ENCODE measurements around the gene SPOCD1.

Gene SPOCD1

DNA sequence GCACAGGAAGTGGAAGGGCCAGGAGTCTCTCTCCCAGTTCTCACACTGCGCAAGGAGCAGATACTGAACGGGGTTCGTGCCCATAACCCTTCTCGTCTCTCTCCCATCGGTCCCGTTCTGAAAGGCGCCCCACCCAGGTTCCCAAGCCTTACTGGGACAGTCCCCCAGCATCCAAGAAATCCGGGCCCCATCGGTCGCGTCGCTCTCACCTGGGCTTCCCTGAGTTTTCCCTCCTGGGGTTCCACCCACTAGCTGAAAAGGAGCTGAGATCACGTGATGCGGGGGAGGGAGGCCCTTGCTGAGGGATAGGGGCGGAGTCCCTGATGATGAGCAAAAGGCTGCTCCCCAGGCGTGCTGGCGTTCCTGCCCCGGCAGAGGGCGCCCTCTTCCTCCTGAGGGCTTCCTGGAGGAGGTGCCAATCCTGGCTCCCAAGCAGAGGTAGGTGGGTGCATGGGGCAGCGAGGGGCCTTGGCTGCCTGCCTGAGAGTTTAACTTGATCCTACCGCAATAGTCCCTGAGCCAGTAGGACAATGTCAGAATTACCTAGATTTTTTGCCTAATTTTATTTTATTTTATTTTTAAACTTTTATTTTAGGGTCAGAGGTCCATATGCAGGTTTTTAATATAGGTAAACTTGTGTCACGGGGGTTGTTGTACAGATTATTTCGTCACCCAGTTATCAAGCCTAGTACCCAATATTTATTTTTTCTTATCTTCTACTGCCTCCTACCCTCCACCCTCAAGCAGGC lies at the start of gene SPOCD1:
Gene SPOCD1, minus strand, starts transcription at position 271 of the 749 bp plus-strand sequence. CDS start 689 bp downstream, outside the sequence.
- DNase-seq, result peak; percentile 74

DNA sequence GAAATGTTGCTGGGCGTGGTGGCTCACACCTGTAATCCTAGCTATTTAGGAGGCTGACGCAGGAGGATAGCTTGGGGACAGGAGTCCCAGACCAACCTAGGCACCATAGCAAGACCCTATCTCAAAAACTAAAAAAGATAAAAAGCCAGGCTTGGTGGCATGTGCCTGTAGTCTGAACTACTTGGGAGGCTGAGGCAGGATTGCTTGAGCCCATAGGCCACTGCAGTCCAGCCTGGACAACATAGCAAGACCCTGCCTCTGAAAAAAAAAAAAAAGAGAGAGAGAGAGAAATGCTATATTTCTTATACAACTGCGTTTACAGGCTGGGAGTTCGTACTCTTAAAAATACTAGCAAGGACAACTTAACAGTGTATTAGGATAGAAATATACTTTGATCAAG lies 46.2 kb upstream of the SPOCD1 start:
- DNase-seq, result no peak

DNA sequence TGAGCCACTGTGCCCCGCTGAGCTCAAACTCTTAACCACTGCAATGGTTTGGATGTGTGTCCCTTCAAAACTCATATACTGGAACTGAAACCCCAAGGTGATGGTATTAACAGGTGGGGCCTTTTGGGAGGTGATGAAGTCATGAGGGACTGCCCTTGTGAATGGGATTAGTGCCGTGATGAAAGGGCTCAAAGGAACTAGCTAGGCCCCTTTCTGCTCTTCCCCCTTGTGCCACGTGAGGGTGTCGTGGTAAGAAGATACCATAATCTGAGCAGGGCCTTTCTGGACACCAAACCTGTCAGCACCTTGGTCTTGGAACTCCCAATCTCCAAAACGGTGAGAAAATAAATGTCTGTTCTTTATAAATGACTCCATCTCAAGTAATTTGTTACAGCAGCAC lies 45.5 kb upstream of the SPOCD1 start:
- no peak for DNase-seq

DNA sequence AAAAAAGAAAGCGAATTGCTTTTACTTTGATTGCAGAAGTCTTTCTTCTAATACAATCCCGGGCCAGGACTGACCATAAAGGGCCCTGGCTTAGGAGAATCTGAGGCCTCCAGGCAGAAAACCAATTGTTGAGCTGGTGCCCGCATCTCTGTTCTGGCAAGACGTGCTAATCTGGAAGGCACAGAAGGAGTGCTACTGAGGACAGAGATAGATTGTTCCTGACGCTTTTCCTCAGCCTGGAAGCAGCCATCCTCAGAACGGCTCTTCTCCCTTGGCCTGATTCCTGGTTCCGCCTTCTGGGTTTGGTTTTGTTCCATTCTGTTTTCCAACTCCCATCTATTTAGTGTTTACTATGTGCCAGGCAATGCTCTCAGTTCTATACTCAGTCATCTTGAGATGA lies 44.8 kb upstream of the SPOCD1 start:
- DNase-seq, result no peak

DNA sequence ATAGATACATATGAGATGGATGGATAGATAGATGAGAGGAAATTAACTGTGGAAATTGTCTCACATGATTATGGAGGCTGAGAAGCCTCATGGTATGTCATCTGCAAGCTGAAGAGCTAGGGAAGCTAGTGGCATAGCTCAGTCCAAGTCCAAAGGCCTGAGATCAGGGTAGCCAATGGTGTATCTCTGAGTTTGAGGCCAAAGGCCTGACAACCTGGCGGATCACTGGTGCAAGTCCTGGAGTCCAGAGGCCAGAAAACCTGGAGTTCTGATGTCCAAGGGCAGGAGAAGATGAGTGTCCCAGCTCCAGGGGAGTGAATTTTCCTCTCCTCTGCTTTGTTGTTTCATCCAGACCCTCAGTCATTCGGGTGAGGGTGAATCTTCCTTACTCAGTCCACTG lies 43.9 kb upstream of the SPOCD1 start:
- DNase-seq, result no peak

DNA sequence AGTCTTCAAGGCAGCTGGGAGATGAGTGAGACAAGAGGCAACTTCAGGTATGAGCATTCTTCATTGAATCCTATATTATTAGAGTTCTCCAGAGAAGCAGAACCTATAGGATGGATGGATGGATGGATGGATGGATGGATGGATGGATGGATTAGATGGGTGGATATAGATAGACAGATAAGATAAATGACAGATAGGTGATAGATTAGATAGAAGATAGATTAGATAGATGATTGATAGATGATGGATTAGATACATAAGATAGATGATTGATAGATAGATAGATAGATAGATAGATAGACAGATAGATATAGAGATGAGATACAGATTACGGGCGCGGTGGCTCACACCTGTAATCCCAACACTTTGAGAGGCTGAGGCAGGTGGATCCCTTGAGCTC lies 43.2 kb upstream of the SPOCD1 start:
- DNase-seq, result no peak

DNA sequence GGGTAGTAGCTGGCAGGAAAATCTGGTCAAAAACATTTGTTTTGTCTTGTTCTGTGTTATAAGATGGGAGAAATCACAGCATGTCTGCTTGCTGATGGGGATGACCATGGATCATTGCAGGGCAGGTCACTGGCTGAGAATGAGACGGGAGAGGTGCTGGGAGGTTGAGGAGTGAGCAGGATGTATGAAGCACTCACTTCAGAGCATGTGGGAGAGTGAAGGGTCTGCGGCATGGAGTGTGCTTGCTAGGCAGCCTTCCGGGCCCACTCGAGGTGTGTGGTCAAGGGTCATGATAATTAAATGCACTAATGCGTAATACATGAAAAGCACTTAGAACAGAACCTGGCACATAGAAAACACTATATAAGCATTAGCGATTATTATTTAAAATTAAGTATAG lies 42.0 kb upstream of the SPOCD1 start:
- no peak for DNase-seq

DNA sequence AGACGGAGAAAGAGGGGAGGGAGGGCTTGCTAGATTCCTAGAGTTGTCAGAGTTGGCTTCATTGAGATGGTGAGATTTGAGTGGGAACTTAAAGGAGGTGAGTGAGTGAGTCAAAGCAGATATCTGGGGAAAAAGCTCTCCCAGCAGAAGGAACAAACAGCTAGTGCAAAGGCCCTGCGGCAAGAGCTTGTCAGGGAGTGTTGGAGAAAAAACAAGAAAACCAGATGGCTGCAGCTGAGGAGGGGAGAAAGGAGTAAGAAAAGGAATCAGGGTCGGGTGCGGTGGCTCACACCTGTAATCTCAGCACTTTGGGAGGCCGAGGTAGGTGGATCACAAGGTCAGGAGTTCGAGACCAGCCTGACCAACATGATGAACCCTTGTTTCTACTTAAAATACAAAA lies 40.3 kb upstream of the SPOCD1 start:
- no peak for DNase-seq

DNA sequence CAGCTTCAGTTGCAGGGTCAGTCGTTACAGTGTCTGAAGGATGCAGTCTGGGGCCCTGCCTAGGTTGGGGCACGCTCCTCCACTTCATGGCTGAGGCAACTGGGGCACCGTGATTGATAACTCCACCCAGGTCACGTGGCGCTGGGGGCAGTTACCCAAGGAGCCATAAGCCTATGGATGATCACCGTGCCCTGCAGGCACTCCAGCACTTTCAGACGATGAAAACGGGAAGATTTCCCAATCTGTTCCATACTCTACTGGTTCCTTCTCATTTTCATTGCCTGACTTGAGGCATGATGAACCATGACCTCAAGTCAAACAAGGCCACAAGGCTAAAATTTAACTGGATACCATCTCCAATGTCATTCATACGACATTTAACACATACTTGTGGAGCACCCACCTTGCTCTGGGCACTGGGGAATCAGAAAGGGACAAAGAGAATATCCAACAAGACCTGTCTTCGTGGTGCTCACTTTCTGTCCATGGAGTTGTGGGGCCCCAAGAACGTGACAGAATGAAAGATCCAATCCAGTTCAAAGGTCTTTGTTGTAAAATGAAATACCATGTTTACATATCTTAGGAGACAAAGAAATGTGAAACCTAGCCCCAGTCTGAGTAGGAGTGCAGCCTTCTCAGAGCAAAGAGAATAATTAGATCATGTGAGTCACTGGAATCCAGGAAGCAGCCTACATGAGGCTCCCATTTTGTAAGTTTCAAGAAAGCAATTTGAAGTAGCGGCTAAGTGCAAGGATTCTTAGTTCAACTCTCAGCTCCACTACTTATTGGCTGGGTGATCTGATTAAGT lies 39.4 kb upstream of the SPOCD1 start:
- DNase-seq, result no peak

DNA sequence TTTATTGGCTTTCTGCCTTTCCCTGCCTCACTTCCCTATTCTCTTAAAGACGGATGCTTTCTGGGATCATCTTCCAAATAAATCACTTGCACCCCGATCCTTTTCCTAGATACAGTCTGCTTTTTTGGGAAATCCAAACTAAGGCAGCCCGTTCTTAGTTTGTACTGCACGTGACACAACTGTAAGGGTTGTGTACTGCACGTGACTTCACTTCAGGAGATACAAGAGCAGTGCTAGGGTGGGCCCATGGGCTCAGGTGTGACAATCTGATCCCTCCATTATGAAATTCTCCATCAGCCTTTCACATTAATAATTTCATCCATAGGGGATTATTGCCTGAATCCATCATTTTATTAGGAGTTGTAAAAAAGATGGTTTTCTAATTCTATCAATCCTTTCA lies 33.8 kb upstream of the SPOCD1 start:
- no peak for DNase-seq

DNA sequence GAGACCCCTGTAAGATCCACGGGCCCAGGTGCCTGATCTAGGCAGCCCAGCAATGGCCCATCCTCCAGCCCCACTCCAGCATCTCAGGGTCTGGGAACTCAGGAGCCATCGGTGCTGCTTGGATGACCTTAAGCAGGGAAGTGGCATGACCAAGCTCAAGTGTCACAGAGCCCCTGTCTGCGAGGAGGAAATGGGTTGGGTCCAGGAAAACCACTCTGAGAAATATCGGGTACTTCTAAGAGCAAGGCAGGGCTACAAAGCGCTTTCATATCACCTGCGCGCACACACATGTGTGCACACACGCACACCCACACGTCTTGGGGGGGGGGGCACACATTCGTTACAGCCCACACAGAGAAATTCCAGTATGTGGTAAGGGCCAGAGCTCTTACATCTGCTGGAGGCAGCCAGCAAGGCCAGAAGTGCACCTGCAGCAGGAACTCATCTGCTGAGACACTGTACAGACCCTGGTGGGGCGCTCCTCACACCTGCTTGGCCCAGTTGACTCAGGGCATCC lies 32.6 kb upstream of the SPOCD1 start:
- no peak for DNase-seq

DNA sequence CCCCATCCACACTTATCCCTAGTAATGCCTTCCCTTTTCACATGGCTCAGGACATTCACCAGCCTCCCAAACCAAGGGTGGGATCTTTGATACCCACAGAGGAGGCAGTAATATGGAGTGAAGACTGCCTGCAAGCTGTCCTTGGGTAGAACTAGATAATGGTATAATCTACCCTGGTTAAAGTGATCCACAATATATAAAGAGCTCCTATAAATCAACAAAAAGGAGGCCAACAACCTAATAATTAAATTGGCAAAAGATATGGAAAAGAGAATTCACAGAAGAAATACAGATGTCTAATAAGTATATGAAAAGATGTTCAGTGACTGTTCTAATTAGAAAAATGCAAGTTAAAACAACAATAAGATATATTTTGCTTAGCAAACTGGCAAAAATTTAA lies 30.7 kb upstream of the SPOCD1 start:
- DNase-seq, result no peak

DNA sequence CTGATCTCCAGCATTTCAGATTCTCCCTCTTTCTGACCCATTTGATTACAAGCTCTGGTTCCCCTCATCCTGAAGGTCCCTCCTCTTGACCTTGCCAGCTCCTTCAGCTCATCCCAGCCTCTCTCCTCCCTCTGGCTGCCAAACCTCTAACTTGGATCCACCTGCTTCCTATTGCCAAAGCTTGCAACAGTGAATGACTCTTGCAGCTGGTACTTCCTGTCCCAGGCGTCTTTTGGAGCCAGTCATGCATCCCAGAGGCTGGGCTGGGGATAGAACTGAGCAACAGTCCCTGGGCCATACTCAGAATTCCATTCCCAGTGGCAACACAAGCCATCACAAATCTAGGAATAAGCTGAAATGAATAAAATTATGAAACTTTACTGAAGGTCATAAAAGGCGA lies 27.7 kb upstream of the SPOCD1 start:
- DNase-seq, result no peak

DNA sequence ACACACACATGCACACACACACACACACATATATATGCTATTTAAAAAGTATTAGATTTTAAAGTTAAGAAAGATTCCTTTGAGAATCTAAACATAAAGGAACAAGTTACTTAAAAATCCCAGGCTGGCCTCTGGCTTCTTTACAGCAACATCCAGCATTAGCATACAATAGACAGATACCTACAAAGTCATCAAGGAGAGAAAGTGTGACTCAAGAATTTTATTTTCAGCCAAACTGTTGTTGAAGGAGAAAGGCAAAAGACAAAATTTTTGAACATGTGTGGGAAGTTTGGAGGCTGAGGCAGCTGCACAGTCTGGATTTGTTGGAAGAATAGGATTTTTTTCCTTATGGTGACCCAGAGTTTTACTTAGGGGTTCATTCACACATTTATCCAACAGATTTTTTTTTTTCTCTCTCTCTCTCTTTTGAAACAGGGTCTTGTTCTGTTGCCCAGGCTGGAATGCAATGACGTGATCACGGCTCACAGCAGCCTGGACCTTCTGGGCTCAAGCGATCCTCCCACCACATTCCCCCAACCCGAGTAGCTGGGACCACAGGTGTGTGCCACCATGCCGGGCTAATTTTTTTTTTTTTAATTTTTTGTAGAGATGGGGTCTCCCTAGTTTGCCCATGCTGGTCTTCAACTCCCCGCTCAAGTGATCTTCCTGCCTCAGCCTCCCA lies 24.0 kb upstream of the SPOCD1 start:
- DNase-seq, result no peak

DNA sequence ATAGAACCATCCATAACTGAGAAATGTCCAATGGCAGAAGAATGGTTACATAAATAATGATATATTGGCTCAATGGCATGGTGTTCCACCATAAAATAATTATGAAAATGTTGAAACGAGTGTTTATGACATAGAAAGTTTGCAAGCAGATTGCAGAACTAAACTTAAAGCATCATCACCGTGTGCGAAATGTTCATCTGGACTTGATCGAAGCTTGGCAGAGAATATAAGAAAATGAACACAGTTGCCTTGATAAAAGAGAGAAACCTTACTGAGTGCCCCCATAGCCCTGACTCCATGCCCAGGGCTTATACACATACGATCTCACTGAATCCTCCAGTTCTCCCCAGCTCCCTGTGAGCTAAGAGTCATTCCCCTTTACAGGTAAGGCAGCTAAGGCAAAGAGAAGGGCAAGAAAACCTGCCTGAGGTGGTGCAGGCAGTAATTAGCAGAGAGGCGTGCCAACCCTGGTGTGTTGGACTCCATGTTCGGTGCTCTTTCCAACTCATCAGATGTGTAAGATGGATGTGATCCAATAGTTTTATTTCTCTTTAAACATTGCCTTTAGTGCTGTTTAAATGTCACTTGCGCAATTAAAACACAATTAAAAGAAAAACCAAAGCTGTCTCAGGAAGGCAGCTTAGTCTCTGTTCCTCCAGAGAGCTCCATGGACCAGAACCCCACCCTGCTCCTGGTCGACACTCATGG lies 21.8 kb upstream of the SPOCD1 start:
- no peak for DNase-seq

DNA sequence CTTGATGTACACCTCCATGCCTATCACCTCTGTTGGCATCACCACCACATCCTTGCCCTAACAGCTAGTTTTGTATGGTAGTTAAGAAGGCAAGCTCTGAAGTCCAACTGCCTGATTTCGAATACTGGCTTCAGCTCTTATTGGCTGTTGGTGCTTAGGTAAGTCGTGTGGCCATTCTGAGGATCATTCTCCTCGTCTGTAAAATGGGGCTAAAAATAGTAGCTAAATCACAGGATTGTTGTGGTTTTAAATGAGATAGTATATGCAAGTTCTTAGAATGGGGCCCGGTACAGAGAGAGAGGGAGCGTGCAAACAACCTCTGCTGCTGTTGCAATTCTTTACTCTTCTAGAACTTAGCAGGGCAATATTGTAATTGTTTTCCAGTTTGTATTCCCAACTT lies 20.8 kb upstream of the SPOCD1 start:
- DNase-seq, result no peak

DNA sequence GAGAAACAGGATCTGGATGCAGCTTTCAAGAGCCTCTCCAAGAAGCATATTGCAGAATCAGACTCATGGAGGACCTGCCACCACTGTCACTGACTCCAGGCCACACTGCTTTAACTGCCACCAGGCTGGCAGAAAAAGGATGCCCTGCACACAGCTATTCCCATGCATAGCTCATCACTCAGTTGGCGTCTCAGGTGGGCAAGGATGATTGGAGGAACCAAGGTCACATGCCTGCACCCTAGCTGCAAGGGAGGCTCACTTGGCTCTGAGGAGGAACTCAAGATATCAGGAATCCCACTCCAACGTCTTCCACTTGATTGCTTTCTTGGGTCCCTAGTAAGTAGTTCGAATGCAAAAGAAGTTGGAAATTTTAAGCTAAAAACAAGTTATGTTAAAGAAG lies 19.6 kb upstream of the SPOCD1 start:
- DNase-seq, result no peak

DNA sequence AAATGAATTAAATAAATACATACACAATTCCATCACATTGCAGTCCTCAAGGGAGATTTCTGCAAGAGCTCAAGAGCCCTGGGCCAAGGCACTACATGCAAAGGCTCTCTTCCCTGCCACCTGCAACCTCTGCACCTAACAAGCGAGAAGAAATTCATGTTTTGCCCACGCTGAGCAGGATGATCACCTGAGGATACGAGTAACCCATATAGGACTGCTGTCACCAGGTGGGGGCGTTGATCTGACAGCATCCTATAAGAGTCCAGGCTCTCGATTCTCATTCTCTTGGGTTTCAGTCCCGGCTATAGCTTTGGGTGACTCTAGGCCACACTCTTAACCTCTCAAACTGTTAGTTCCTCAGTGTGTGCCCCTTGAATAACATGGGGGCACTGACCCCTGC lies 18.7 kb upstream of the SPOCD1 start:
- DNase-seq, result no peak

DNA sequence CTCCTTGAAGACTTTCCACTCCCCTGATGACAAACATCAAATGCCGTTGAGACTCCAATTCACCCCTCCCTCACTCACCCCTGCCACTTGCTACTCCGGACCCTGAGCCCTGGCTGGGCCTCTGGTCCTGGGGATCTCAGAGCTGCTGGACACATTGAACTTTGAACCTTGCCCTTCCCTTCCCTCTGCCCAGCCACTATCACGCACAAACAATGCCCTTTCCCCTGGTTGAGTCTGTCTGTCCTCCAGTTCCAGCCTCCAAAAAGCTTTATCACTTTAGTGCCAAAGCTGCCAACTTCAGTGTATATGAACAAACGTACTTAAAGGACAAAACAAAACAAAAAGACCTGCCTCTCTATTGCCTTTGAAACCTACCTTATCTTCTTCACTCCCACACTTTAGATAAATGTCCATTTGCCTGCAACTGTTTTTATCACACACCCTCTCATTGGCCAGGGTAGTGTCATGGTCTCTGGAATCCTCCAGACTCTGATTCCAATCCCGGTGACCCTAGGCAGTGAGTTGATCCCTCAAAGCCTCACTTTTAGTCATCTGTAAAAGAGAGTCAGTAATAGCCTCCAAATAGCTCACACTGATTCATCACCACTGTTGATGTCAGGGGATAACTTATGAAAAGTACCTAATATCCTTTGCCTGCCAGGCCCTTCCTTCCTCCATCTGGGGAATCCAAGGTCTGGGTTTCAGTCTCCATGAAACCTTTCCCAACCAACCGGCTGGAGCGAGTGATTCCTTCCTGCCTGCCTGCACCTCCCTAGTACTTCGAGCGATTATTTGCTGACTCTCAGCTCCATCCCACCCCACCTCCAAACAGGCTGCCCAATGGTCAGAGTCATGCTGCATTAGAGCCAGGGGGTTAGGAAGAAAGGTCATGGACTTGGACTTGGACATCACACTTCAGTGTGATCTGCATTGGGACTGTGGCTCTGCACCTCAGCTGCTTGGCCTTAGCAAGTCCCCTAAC lies 15.9 kb upstream of the SPOCD1 start:
- no peak for DNase-seq

DNA sequence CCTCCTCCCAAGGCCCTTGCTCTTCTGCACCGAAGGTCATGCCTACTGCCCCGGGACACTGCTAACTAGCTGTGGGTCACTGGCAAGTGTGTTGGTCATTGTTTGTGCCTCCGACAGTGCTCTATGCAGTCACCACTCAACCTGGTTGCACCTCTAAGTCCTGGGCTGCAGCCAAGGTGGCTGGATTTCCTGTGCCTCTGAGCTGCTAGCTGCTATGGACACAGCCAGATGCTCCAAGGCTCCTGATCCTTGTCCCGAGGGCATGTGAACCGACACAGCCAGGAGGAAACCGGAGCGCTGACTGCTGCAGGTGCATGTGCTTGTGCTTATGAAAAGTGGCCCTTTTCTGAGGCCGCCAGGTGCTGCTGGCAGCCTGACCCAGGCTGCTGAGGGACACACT lies 14.7 kb upstream of the SPOCD1 start:
- DNase-seq, result no peak

DNA sequence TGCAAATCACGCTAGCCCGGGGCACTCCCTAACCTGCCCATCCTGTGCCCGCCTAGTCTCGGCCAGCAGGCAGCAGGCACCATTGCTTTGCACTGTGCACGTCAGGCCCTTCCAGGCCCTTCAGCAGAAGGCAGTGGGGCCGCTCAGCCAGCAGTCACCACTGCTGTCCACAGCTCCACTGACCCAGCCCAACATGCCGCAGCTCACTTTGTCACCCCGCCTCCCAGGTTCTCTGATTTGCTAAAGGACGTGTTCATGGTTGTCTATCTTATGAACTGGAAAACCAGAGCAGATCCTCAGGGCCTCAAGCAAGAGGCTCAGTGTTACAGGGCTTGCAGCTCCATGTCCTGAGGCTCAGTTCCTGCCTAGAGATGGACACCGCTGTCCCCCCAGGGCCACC lies 14.2 kb upstream of the SPOCD1 start:
- DNase-seq, result no peak
